GM21717 (cell line): ENCODE measurements around the gene ZNF615.
"Not testable (repeated sequence)": the region's sequence is repeated elsewhere in the genome, so short reads cannot be mapped to it uniquely, and the experiment has no call there.

Experiments
- ATAC-seq: cut with Tn5 transposase; IDR thresholded peaks from one replicate; pipeline ENCODE4 v1.9.1; 2021; ENCODE audit warnings: mild to moderate bottlenecking, moderate library complexity; ENCODE audit not compliant: unreplicated experiment

Gene ZNF615

GRCh38 chr19:52007806-52008557 lies at the start of gene ZNF615:
Gene ZNF615 (minus strand): TSS chr19:52008211. CDS start chr19:52003711, 4,500 bp downstream.
- peak; percentile 71 for ATAC-seq

GRCh38 chr19:52056480-52056879 lies 48.5 kb upstream of the ZNF615 start:
- ATAC-seq = not testable (repeated sequence)

- ATAC-seq = not testable (repeated sequence)
Measured at GRCh38 chr19:52051736-52052135, 43.7 kb upstream of the ZNF615 start.

GRCh38 chr19:52048555-52049501 lies 40.8 kb upstream of the ZNF615 start, which contains the start of gene ZNF432:
Gene ZNF432 (minus strand): TSS chr19:52048838. CDS start chr19:52046868, 1,970 bp downstream.
- ATAC-seq = peak; percentile 89

GRCh38 chr19:52039169-52039568 lies 31.2 kb upstream of the ZNF615 start:
- ATAC-seq = no peak

GRCh38 chr19:52034051-52034728 lies 26.2 kb upstream of the ZNF615 start:
- ATAC-seq = no peak

GRCh38 chr19:52028780-52029123 lies 20.7 kb upstream of the ZNF615 start:
- peak; percentile 12 for ATAC-seq

GRCh38 chr19:52028027-52028779 lies 20.2 kb upstream of the ZNF615 start, which contains the start of gene ZNF614:
Gene ZNF614 (minus strand): TSS chr19:52028379. CDS start chr19:52025745, 2,634 bp downstream.
- peak; percentile 64 for ATAC-seq

- ATAC-seq = not testable (repeated sequence)
Measured at GRCh38 chr19:52026255-52026990, 18.4 kb upstream of the ZNF615 start.

- ATAC-seq = not testable (repeated sequence)
Measured at GRCh38 chr19:52024478-52024877, 16.5 kb upstream of the ZNF615 start.

GRCh38 chr19:52022193-52022592 lies 14.2 kb upstream of the ZNF615 start:
- ATAC-seq = no peak

- no peak for ATAC-seq
Measured at GRCh38 chr19:52020506-52020905, 12.5 kb upstream of the ZNF615 start.

GRCh38 chr19:52010674-52011073 lies 2.7 kb upstream of the ZNF615 start:
- no peak for ATAC-seq

GRCh38 chr19:52007451-52007805 lies 583 bp downstream of the ZNF615 start:
- no peak for ATAC-seq

GRCh38 chr19:51994048-51994644 lies 13.9 kb downstream of the ZNF615 start:
- ATAC-seq = no peak

GRCh38 chr19:51993422-51993821 lies 14.6 kb downstream of the ZNF615 start:
- no peak for ATAC-seq

GRCh38 chr19:51986309-51987291 lies 21.4 kb downstream of the ZNF615 start, which contains the start of gene ZNF350:
Gene ZNF350 (minus strand): TSS chr19:51986840. CDS start chr19:51974360, 12,480 bp downstream.
- peak; percentile 85 for ATAC-seq

- ATAC-seq = no peak
Measured at GRCh38 chr19:51983361-51983760, 24.6 kb downstream of the ZNF615 start.
